SH-SY5Y (cell line): Measurements from ENCODE around the gene ANGPT4.

Experiments
- GATA2 ChIP-seq: IDR thresholded peaks from 2 replicates; pipeline ENCODE4 v1.6.1; 2011; ENCODE audit warnings: mild to moderate bottlenecking, low read depth, low read length
- GATA3 ChIP-seq: IDR thresholded peaks from 2 replicates; pipeline ENCODE4 v1.6.1; 2011; ENCODE audit warnings: low read depth, mild to moderate bottlenecking, low read length, moderate library complexity

GRCh38 chr20:834151-834746 lies 81.9 kb downstream of the ANGPT4 start:
- TF ChIP-seq GATA3 (no peak), GATA2 (no peak)
